ENCODE measurements around the gene LRMDA.

LRMDA gene

DNA sequence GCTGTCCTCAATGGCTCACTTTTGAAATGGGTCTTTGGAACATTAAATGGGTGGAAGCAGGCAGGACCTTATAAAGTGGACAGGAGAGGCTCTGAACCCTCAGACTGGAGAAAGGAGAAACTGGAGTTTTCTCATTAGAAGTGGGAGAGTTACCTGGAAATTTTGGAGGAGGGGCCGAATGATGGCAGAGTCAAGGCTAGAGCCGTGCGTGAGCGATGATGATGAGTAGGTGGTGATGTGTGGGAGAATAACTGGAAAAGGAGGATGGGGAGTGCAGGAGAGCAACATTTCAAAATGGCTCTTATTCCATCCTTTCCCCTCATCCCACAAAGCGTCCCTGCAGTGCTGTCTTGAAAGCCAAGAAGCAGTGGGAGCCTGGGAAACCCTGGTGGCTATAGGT, 274.0 kb downstream of the LRMDA start:
- Mint-ChIP-seq H3K27ac (no peak overlapping the region), H3K4me3 (no peak overlapping the region), H3K27me3 (no peaks in the 10 kb centered on the region), H3K9me3 (peaks cover 3% of the 10 kb centered on the region), H3K4me1 (no peaks in the 10 kb centered on the region), H3K36me3 (no peaks in the 10 kb centered on the region)
- no peak for ATAC-seq

DNA sequence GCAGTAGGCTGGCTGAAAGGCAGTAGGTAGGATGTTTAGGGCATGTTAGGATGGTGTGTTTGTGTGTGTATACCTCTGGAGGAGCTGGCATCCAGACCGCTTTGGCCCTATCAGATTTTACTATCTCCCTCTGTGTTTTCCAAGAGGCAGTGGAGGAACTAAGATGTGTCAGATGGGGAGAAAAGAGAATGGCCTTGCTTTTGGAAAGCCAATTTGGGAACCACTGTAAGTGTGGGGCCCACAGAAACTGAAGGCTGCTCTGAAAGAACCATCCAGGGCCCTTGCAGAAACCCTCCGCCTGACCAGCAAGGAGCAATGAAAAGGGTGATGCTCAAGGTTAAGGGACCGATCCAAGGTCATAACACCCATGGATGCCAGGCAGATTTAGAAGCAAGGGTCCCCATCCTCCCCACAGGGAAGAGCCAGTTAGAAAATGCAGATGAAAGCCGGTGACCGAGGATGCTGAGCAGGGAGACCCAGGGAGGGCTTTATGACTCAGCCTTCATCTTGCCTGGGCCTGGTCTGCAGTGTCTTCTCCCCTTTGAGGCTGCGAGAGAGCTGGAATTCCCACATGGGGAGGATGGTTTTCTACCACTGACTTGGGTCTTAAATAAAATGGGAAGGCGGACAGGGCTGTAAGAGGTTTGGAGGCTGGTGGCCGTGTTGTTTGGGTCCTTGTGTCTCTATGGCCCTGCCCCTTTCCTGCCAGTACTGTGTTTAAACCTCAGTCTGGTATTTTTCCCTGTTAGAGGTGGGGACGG, 275.8 kb downstream of the LRMDA start:
- no peaks in the 10 kb centered on the region for H3K36me3 Mint-ChIP-seq
- no peaks in the 10 kb centered on the region for H3K4me1 Mint-ChIP-seq
- peaks cover 6% of the 10 kb centered on the region for H3K27me3 Mint-ChIP-seq
- H3K9me3 Mint-ChIP-seq = no peaks in the 10 kb centered on the region
- H3K27ac Mint-ChIP-seq = no peak overlapping the region
- ATAC-seq = no peak
- no peak overlapping the region for H3K4me3 Mint-ChIP-seq

DNA sequence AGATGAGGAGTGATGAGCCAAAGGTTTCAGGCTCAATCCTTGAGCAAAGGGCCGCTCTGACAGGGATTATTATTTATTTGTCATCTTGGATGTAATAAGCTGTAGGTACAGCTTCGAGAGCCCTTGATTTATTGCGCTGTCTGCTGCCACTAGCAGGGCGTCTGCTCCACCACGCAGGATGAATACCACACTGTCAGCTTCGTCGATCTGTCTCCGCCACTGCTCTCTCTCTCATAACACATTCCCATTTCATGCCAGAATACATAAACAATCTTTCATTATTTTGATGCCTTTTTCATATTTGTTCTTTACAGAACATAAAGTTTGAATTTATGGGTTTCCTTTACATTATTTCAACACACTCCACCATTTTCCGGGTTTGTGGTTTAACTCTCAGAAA, 276.6 kb downstream of the LRMDA start:
- Mint-ChIP-seq H3K4me1 (no peaks in the 10 kb centered on the region), H3K27ac (no peak overlapping the region), H3K9me3 (no peaks in the 10 kb centered on the region), H3K4me3 (no peak overlapping the region), H3K36me3 (no peaks in the 10 kb centered on the region), H3K27me3 (peaks cover 14% of the 10 kb centered on the region)
- no peak for ATAC-seq

DNA sequence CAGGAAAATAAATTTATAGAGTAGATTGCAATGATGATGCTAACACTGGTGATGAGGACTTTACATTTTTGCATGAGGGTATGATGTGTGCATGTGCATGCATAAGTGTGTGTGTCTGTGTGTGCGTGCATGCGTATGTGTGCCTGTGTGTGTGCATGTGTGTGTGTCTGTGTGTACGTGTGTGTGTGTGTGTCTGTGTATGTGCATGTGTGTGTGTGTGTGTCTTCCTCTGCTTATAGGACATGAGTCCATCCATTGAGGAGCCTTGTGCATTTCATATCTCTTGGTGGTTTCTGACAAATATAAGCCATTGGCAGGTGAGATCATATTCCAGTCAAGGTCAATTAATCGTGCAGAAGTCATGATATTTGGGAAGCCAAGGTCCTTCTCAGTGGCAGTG, 277.8 kb downstream of the LRMDA start:
- Mint-ChIP-seq H3K36me3 (no peaks in the 10 kb centered on the region), H3K27ac (no peak overlapping the region), H3K27me3 (peaks cover 22% of the 10 kb centered on the region), H3K9me3 (no peaks in the 10 kb centered on the region), H3K4me1 (no peaks in the 10 kb centered on the region), H3K4me3 (no peak overlapping the region)
- no peak for ATAC-seq

DNA sequence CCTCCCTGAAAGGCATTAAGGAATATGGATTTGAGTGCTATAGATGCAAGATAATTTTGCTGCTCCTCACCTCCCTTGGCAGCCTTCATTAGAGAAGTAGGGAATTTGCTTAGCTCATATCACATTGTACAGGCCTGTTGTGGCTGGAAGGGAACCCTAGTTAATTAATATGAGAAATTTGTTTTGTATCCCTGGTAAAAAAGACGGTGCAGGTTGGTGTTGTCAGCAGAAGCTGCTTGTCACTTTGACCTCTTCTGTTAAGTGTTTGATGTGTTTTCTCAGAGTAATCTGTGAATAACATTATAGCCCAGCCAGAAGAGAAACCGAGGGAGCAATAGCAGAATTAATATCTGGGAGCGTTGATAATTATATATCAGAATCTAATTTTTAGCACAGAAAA, 278.4 kb downstream of the LRMDA start:
- no peaks in the 10 kb centered on the region for H3K36me3 Mint-ChIP-seq
- no peak for ATAC-seq
- H3K9me3 Mint-ChIP-seq = no peaks in the 10 kb centered on the region
- H3K27me3 Mint-ChIP-seq = peaks cover 25% of the 10 kb centered on the region
- no peak overlapping the region for H3K4me3 Mint-ChIP-seq
- H3K27ac Mint-ChIP-seq = no peak overlapping the region
- no peaks in the 10 kb centered on the region for H3K4me1 Mint-ChIP-seq

DNA sequence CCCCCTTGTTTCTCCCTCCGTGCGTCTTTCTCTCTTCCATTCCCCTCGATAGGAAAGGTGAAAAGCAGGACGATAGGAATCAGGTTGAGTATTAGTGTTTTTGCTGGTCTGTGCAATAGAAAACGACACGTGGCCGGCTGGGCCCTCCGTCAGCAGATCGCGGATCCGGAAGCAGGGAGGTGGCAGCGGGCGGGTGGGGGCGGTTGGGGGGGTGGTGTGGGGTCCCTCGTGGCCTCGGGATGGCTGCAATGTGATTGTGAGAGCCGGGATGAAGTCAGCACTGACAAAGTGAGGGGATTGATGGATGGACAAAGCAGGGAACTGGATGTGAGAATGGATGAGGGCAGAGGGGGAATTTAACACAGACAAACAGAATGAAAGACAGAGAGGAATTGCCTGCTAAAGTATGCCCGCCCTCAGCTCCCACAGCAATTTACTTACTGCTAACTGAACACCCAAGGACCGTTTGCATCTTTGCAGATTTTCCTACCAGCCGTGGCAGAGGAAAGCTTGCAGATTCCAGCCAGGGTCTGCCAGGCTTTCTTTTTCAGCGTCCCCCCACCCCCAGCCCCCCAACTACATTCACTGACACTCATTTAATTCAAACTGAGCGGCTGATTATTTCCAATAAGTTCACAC, 280.9 kb downstream of the LRMDA start:
- Mint-ChIP-seq H3K9me3 (no peaks in the 10 kb centered on the region), H3K27me3 (peaks cover 29% of the 10 kb centered on the region), H3K36me3 (no peaks in the 10 kb centered on the region), H3K4me3 (no peak overlapping the region), H3K4me1 (no peaks in the 10 kb centered on the region), H3K27ac (no peak overlapping the region)
- ATAC-seq = no peak

DNA sequence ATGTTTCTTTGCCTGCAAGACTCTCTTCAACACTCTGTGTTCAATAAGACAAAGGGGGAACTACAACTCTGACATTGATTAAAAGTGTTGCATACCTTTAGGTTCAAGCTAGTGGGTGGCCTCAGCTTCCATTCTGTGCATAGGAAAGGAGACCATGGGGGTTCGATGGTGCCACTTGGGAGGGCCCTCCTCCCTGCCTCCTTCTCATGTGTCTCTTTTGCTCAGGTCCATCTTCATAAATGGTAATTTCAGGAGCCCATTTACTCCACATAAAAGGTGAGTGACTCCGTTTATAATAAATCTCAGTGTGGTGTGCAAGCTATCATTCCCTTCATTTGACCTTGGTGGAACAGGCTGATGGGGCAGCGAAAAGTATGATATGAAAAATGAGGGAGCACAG, 285.1 kb downstream of the LRMDA start:
- ATAC-seq = no peak
- Mint-ChIP-seq H3K27ac (no peak overlapping the region), H3K4me3 (no peak overlapping the region), H3K9me3 (no peaks in the 10 kb centered on the region), H3K4me1 (no peaks in the 10 kb centered on the region), H3K27me3 (peaks cover 29% of the 10 kb centered on the region), H3K36me3 (no peaks in the 10 kb centered on the region)

DNA sequence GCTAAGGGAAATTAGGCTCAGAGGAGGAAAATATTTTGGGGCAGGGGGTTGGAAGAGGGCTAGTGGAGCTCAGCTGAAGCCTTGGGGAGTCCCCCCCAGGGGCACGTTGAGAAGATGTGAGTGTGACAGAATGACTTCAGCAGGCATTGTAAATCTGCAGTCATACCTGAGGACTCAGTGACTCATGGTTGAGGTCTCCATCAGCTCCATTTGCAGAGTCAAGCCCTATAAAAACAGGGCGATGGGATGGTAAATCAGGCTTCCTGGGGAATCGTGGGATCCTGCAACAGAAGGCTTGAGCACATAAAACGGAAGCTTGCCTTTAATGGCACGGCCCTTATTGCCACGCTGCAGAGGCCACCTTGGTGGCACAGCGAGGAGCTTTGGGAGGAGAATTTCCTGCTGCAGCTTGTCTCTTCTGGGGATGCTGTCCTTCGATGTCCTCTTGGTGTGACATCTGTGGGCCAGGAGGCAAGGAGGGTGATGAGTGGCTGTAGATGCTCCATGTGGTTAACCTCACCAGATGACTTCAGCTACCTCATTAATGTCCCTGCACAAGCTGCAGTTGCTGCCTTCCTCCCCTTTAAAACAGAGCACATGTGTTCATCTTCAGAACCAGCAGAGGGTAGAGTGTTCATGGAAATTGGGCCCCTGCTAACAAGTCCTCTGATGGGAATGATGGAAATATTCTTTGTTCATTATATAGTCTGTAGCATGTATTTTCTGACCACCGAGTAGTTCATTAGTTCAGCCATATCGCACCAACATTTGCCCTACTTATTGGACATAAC, 285.9 kb downstream of the LRMDA start:
- peaks cover 22% of the 10 kb centered on the region for H3K27me3 Mint-ChIP-seq
- no peaks in the 10 kb centered on the region for H3K9me3 Mint-ChIP-seq
- H3K36me3 Mint-ChIP-seq = no peaks in the 10 kb centered on the region
- ATAC-seq = no peak
- no peaks in the 10 kb centered on the region for H3K4me1 Mint-ChIP-seq
- no peak overlapping the region for H3K4me3 Mint-ChIP-seq
- H3K27ac Mint-ChIP-seq = no peak overlapping the region

DNA sequence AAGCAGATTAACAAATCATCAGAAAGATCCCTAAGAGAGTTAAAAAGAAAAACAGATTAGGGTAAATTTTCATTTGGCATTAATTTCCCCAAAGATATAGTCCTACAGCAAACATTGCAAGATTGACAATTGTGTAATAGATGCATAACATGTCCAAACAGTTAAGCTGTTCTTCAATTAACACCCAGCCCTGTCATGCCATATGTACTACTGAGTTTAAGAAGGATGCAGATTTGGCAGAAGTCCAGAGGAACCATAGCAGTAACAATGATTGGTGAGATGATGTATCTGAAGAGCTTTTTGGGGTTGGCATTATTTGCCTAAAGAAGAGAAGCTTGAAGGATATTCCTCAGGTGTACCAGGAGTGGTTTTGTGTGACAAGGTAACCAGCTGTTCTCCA, 287.6 kb downstream of the LRMDA start:
- no peak for ATAC-seq
- Mint-ChIP-seq H3K27me3 (peaks cover 9% of the 10 kb centered on the region), H3K36me3 (no peaks in the 10 kb centered on the region), H3K9me3 (no peaks in the 10 kb centered on the region), H3K4me1 (no peaks in the 10 kb centered on the region), H3K4me3 (no peak overlapping the region), H3K27ac (no peak overlapping the region)

DNA sequence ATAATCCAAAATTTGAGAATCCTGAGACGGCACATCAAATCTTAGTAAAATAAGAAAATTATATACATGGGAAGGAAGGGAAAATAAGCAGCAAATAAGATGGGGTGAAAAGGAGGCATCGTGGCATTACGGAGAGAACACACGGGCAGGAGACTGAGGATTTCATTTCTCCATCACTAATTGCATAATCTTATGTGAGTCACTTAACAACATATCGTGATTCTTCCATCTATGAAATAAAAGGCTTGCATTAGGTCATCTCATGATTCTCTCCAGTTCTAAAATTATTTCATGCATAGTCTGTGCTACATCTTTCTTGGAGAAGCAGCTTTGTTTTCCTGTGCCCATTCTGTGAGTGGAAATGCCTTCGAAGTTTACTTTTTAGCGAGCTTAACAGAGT, 288.7 kb downstream of the LRMDA start:
- no peak for ATAC-seq
- H3K4me3 Mint-ChIP-seq = no peak overlapping the region
- H3K27ac Mint-ChIP-seq = no peak overlapping the region
- no peaks in the 10 kb centered on the region for H3K4me1 Mint-ChIP-seq
- no peaks in the 10 kb centered on the region for H3K36me3 Mint-ChIP-seq
- no peaks in the 10 kb centered on the region for H3K9me3 Mint-ChIP-seq
- peaks cover under 1% of the 10 kb centered on the region for H3K27me3 Mint-ChIP-seq

DNA sequence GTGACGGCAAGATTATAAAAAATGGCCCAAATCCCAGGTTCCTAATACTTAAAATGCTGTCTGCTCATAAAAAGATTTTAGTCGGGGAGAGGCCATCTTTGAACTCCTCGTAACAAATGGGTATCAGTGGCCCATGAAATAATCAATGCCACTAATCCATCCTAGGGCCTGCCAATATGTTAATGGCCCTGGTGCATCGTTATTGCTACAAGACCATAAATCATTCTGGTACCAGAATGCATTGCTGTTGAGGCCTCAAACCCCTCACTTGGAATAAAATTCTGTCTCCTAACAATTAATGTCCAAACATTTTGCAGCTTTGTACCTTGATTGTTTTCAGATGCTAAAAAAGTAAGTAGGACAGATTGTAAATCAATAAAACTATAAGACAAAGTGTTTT, 290.6 kb downstream of the LRMDA start:
- Mint-ChIP-seq H3K4me3 (no peak overlapping the region), H3K27me3 (no peaks in the 10 kb centered on the region), H3K27ac (no peak overlapping the region), H3K9me3 (no peaks in the 10 kb centered on the region), H3K36me3 (no peaks in the 10 kb centered on the region), H3K4me1 (no peaks in the 10 kb centered on the region)
- ATAC-seq = no peak

DNA sequence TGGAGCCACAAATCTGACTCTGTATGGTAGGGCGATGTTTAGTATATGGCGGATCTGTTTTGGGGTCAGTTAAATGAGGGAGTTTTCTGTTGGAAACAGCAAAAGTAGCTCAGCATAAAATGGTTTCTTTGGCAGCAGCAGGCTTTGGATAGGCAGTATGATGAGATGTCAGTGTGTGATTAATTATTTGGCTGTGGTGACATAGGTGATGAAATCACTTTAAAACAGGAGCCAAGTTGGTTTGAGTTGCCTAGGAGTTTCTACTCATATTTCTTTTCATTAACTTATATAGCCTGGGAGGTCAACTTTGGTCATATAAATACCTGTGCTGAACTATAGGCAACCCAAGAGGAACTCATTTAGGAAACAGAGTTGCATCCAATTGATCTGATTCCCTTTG, 291.2 kb downstream of the LRMDA start:
- H3K4me1 Mint-ChIP-seq = no peaks in the 10 kb centered on the region
- no peak for ATAC-seq
- no peaks in the 10 kb centered on the region for H3K9me3 Mint-ChIP-seq
- no peaks in the 10 kb centered on the region for H3K36me3 Mint-ChIP-seq
- no peaks in the 10 kb centered on the region for H3K27me3 Mint-ChIP-seq
- no peak overlapping the region for H3K4me3 Mint-ChIP-seq
- H3K27ac Mint-ChIP-seq = no peak overlapping the region

DNA sequence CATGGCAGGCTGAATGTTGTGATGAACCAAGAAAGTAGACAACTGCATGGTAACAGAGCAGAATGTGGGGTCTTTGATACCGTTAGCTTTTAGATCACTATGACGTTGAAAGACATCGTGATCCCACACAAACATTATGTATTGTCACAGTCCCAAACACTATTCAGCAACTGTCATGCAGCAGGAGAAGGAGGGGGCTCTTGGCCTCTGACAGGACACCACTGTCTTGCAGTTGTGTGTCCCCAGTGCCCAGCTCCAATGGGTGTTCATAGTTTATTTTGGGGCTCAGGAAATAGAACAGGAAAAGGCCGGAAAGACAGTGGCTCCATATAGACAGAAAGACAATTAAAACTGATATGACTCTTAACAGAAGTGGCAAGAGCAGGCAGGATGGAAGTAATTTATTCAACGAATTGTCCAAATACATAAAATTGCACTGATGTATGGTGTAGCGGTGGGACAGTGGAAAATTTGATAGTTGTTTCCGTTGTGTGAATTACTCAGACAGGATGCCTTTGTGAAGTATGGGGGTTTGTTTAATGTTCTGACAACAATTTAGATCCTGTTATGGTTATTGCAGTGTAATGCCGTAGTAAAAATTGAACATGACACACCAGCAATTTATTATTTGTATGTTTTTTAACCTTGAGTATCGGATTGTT, 292.0 kb downstream of the LRMDA start:
- ATAC-seq = no peak
- no peaks in the 10 kb centered on the region for H3K9me3 Mint-ChIP-seq
- H3K36me3 Mint-ChIP-seq = no peaks in the 10 kb centered on the region
- H3K27ac Mint-ChIP-seq = no peak overlapping the region
- no peaks in the 10 kb centered on the region for H3K4me1 Mint-ChIP-seq
- H3K4me3 Mint-ChIP-seq = no peak overlapping the region
- H3K27me3 Mint-ChIP-seq = no peaks in the 10 kb centered on the region

DNA sequence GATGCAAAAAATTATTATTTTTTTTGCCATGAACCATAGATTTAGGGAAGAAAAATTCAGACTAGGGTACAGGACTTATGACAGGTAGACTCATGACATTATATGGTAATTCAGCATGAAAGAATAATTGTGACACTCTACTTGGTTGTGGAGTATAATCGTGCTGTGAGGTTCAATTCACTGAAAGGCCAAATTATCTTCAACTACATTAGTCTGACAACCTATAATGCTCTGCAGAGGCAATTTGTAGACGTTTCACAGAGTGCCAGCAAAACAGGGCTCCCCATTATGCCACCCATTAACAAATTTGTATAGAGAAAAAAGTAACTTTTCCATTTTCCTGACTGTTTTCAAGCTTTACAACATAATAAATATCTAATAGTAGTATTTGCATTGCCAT, 292.6 kb downstream of the LRMDA start:
- ATAC-seq = no peak
- no peak overlapping the region for H3K4me3 Mint-ChIP-seq
- no peaks in the 10 kb centered on the region for H3K4me1 Mint-ChIP-seq
- H3K27me3 Mint-ChIP-seq = no peaks in the 10 kb centered on the region
- H3K27ac Mint-ChIP-seq = no peak overlapping the region
- H3K36me3 Mint-ChIP-seq = no peaks in the 10 kb centered on the region
- no peaks in the 10 kb centered on the region for H3K9me3 Mint-ChIP-seq

Data from stimulated activated memory B cell treated with anti-CD40 and anti-IgM and Interleukin-4, amounts not matched to agents 10 μg/mL and 1 μg/mL and 100 μg/mL, for 72 hours (primary cell).